Skeletal muscle tissue (tissue), 4 donors: Measurements from ENCODE around the gene ANKLE2. TPM values are rescaled to one million over a fixed set of nuclear protein-coding genes. Genes with fewer than 3 reads are reported as not detected.
"Not testable (repeated sequence)": the region's sequence is repeated elsewhere in the genome, so short reads cannot be mapped to it uniquely, and the experiment has no call there.

ENCODE experiments used
- H3K27ac ChIP-seq: one replicate; pipeline ENCODE4 v1.7.0; 2013; ENCODE audit warnings: mild to moderate bottlenecking, low read depth, low read length, inconsistent platforms
- H3K27me3 ChIP-seq, 3 donors: one replicate each; pipeline ENCODE4 v1.7.0; 2013; ENCODE audit warnings: low read length in 3 of 3; ENCODE audit not compliant: control insufficient read depth in 3 of 3, insufficient read depth in 3 of 3
- H3K36me3 ChIP-seq, 3 donors: one replicate each; pipeline ENCODE4 v1.7.0; 2013; ENCODE audit warnings: low read length in 3 of 3; ENCODE audit not compliant: control insufficient read depth in 3 of 3, insufficient read depth in 3 of 3
- H3K4me1 ChIP-seq, 3 donors: one replicate each; pipeline ENCODE4 v1.7.0; 2013; ENCODE audit warnings: low read length in 3 of 3, mild to moderate bottlenecking in 3 of 3; ENCODE audit not compliant: control insufficient read depth in 3 of 3, insufficient read depth in 3 of 3
- H3K4me3 ChIP-seq, 3 donors: one replicate each; pipeline ENCODE4 v1.7.0; 2013; ENCODE audit warnings: low read length in 3 of 3
- H3K9ac ChIP-seq, 3 donors: one replicate each; pipeline ENCODE4 v1.7.0; 2013; ENCODE audit warnings: low read length in 3 of 3, mild to moderate bottlenecking in 3 of 3, moderate library complexity in 2 of 3, low read depth in 1 of 3
- H3K9me3 ChIP-seq, 3 donors: one replicate each; pipeline ENCODE4 v1.7.0; 2013; ENCODE audit warnings: low read length in 3 of 3; ENCODE audit not compliant: control insufficient read depth in 3 of 3
- total RNA-seq: library from RNA; depleted of rRNA; stranded (reverse); fragments of >200 nt; gene quantifications from one replicate; pipeline ENCODE4 v1.2.3, GENCODE V29; 2014
- donor health status: Osteomylitis.

The ANKLE2 gene
- total RNA-seq, 1 donor from 2014 or later = 28.7 TPM

DNA sequence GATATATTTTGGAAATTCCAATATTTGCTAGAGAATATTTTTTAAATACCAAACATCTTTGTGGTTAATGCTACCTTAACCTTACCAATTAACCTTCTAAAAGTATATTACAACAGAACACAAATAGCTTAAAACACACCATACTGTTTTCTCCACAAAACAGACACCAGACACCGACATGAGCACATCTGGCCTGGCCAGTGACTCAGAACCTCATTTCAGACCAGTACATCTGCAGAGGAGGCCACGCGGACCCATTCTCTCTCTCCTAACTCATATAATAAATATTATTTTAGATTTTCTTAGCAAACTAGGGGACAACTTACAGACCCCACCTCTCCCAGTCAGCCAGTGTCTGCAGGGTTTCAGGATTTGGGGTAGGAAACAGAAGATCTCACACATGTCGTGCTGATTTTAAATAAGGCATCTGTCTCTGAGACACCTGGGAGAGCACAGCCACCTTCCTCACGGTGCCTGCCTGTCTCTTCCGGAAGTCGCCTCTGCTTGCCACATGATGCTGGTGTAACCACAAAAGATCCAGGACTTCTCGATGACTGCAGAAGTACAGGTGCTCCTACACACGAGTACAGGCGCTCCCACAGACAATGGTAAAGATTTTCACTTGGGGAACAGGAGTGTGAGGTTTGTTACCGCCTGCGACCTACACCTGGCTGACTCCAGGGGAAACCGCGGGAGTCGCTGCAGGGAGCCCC is 9.7 kb upstream of the ANKLE2 start:
- Histone ChIP-seq H3K9me3 (no peaks in the 10 kb centered on the region), H3K4me3 (no peak overlapping the region), H3K4me1 (peaks cover 19 to 36% (median 21%) of the 10 kb centered on the region in 3 donors), H3K27ac (no peak overlapping the region), H3K9ac (no peak overlapping the region), H3K36me3 (peaks cover 39 to 43% (median 42%) of the 10 kb centered on the region in 3 donors), H3K27me3 (no peaks in the 10 kb centered on the region)

DNA sequence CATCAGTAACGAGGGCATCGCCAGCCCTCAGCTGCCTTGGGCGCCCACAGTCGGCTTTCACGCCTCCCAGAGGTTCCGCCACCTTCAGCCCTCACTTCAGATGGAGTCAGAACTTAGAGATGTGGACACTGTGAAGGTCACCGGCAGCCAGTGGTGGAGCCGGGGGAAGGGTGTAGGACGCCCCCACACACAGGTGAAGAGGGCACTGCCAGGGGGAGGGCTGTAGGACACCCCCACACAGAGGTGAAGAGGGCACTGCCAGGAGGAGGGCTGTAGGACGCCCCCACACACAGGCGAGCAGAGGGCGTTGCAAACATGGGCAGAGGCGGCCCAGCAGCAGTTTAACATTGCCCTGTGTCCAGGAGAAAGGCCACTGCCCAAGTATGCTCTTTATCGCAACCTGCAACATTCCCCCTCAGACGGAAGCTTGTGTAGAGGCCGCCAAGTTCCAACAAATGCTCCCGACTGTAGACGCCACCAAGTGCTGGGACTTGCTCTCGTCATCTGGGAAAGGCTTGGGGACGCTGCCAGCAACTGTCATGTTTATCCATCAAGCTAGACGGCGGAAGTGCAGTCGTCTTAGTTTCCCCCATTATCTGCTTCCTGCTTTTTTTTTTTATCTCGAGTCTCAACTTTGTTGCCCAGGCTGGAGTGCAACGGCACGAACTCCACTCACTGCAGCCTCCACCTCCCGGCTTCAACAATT is 4.9 kb upstream of the ANKLE2 start:
- Histone ChIP-seq H3K27me3 (no peaks in the 10 kb centered on the region), H3K4me1 (peaks cover 15 to 35% (median 21%) of the 10 kb centered on the region in 3 donors), H3K9me3 (no peaks in the 10 kb centered on the region), H3K36me3 (peaks cover 9 to 14% (median 12%) of the 10 kb centered on the region in 3 donors), H3K27ac (peak overlapping the region; percentile 73), H3K4me3 (peak overlapping the region in 2 of 3 donors; percentile 29 to 43), H3K9ac (peak overlapping the region in 2 of 3 donors; percentile 12 to 45)

DNA sequence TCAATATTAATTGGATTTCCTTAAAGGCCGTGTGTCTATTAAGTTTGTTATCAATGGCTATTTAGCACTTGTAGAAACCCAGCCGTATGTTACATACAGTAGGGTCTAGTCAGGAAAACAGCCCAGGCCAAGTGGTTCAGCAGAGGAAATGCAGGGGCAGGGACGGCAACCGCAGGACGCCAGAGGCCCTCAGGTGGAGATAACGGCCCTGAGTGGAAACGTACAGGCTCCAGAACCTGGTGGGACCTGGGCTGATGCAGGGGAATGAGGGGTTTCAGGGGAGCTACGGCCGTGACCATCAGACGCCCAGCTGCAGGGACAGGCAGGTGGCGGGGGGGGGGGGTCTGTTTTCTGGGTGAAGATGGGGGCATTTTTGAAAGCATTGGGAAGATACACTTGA is 3.7 kb upstream of the ANKLE2 start:
- Histone ChIP-seq H3K27me3 (no peaks in the 10 kb centered on the region), H3K4me1 (peaks cover 22 to 39% (median 28%) of the 10 kb centered on the region in 3 donors), H3K4me3 (no peak overlapping the region), H3K9me3 (no peaks in the 10 kb centered on the region), H3K27ac (no peak overlapping the region), H3K36me3 (peaks cover 6 to 9% (median 8%) of the 10 kb centered on the region in 3 donors), H3K9ac (no peak overlapping the region)

DNA sequence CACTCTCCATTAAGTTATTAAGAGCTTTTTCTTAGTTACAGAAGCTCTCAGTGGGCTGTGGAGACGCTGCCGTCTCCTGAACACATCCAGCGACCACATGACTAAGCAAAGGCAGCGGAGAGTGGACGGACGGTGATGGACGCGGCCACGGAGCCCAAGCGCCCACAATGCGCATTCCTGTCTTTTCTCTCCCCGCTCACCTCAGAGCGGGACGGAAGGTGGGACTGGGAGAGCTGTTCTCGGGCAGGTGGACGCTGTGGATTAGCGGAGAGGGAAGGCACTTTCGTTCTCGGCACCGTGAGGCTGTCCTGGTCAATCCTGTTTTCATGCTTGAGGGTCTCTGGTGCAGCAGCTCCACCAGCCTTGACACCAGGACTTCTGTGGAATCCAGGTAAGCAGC is 2.6 kb upstream of the ANKLE2 start:
- H3K4me1 ChIP-seq = peaks cover 25 to 40% (median 32%) of the 10 kb centered on the region in 3 donors
- H3K27me3 ChIP-seq = no peaks in the 10 kb centered on the region

DNA sequence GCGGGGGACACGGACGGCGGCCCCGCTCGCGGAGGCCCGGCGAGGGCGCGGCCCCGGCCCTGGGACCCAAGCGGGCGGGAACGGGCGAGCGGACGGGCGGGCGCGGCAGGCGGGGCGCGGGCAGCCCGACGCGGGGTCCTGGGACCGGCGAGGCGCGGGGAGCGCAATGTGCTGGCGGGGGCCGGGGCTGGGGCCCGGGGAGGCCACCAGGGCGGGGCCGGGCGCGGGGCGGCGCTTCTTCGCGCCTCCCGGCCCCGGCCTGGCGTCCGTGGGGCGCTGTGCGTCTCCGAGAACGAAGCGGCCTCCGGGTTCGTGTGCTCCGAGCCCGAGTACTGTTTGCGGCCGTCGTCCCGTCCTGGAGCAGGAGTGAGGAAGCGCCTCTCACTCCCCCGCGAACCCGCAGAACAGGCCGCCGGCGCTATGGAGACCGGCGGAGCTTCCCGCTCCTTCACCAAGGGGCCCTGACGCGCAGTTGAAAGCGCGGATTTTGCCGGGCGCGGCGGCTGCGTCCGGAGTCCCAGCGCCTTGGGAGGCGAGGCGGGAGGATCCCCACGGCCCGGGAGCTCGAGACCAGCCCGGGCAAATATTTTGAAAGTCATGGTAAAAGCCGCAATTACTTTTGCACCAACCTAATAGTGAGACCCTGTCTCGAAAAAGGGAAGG is 420 bp upstream of the ANKLE2 start:
- H3K27me3 ChIP-seq = no peaks in the 10 kb centered on the region
- peak overlapping the region; percentile 95 for H3K27ac ChIP-seq
- H3K36me3 ChIP-seq = peaks cover 0 to 5% (median 3%) of the 10 kb centered on the region in 3 donors
- peak overlapping the region; percentile 88 to 95 (median 94) for H3K9ac ChIP-seq
- peaks cover 19 to 29% (median 26%) of the 10 kb centered on the region in 3 donors for H3K4me1 ChIP-seq
- H3K4me3 ChIP-seq = peak overlapping the region; percentile 76 to 85 (median 78)
- H3K9me3 ChIP-seq = no peaks in the 10 kb centered on the region

More for the DNA sequence above, 2.6 kb upstream of the ANKLE2 start:
- Histone ChIP-seq H3K4me3 (no peak overlapping the region), H3K9me3 (no peaks in the 10 kb centered on the region), H3K27ac (no peak overlapping the region), H3K9ac (no peak overlapping the region), H3K36me3 (peaks cover 1 to 5% (median 5%) of the 10 kb centered on the region in 3 donors)

DNA sequence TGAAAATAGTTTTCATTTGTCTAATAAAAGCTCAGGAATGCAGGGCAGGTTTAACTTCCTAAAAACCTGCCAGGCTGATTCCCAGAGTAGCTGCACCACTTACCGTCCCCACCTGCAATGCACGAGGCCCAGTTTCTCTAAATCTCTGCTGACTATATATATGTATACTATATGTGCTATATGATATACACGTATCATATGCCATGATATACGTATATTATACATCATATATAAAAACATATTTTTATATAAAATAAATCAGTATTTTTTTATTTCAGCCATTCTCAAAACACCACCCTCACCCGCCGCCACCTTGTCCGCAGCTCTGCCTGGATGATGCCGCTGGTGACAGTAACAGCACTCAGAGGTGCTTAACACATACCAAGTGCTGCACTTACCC is 2.3 kb downstream of the ANKLE2 start:
- no peaks in the 10 kb centered on the region for H3K9me3 ChIP-seq
- no peak overlapping the region for H3K4me3 ChIP-seq
- H3K27me3 ChIP-seq = no peaks in the 10 kb centered on the region
- peaks cover 7 to 15% (median 7%) of the 10 kb centered on the region in 3 donors for H3K36me3 ChIP-seq
- H3K9ac ChIP-seq = no peak overlapping the region
- H3K27ac ChIP-seq = no peak overlapping the region
- H3K4me1 ChIP-seq = peaks cover 14 to 18% (median 18%) of the 10 kb centered on the region in 3 donors

DNA sequence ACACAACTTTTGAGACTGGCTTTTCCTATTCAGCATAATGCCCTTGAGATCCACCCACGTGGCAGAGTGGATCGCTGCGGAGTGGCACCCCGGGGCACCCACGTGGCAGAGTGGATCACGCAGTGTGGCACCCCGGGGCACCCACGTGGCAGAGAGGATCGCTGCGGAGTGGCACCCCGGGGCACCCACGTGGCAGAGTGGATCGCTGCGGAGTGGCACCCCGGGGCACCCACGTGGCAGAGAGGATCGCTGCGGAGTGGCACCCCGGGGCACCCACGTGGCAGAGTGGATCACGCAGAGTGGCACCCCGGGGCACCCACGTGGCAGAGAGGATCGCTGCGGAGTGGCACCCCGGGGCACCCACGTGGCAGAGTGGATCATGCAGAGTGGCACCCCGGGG is 2.8 kb downstream of the ANKLE2 start:
- not testable (repeated sequence) for H3K27me3 ChIP-seq, H3K9ac ChIP-seq, H3K9me3 ChIP-seq, H3K4me3 ChIP-seq, H3K27ac ChIP-seq
- Histone ChIP-seq H3K36me3 (peaks cover 7 to 16% (median 9%) of the 10 kb centered on the region in 3 donors), H3K4me1 (peaks cover 14 to 18% (median 18%) of the 10 kb centered on the region in 3 donors)

DNA sequence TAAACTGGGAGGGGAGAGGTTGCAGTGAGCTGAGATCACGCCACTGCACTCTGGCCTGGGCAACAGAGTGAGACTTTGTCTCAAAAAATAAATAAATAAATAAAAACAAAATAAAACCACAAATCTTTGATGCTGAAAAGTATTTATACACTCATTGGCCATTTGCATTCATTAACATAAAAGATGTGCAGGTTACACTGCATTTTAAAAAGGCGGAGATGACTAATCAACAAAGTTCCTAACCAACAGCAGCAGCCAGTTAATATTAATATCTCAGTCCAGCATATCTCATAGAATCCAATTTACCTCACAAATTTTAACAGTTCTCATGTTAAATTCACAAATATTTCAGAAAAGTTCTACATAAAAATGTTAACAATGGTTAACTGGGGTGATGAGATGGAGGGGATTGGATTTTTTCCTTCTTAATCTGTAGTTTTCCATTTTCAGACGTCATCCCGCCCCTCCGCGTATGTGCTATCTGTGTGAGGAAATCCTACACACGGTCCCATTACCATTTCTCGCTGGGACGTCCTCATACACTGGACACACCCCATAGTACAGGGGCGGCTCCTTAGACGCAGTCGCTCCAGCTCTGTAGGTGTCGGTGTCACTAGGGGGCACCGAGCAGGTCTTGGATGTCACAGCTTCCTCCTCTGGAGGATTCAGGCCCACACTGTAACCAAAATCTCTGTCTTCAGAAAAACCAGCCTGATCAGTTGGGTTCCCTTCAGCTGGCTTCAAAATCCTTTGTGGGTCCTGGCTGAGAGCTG is 7.3 kb downstream of the ANKLE2 start:
- H3K36me3 ChIP-seq = peaks cover 21 to 37% (median 36%) of the 10 kb centered on the region in 3 donors
- no peaks in the 10 kb centered on the region for H3K27me3 ChIP-seq
- H3K4me1 ChIP-seq = no peaks in the 10 kb centered on the region
- H3K9ac ChIP-seq = no peak overlapping the region
- H3K9me3 ChIP-seq = no peaks in the 10 kb centered on the region
- H3K27ac ChIP-seq = no peak overlapping the region
- H3K4me3 ChIP-seq = no peak overlapping the region

DNA sequence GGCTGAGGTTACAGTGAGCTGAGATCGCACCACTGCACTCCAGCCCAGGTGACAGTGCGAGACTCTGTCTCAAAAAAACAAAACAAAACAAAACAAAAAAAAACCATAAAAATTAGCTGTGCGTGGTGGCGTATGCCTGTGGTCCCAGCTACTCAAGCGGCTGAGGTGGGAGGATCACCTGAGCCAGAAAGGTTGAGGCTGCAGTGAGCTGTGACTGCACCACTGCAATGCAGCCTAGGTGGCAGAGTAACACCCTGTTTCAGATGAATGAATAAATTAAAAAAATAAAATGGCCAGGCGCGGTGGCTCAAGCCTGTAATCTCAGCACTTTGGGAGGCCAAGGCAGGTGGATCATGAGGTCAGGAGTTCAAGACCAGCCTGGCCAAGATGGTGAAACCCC is 8.0 kb downstream of the ANKLE2 start:
- H3K36me3 ChIP-seq = peaks cover 25 to 42% (median 40%) of the 10 kb centered on the region in 3 donors
- H3K27me3 ChIP-seq, H3K9ac ChIP-seq, H3K9me3 ChIP-seq, H3K4me3 ChIP-seq, H3K4me1 ChIP-seq, H3K27ac ChIP-seq: not testable (repeated sequence)
